HepG2 (cell line): ENCODE measurements around the gene TRIO.

Source experiments
- BRCA1 ChIP-seq: sonication (generic); formaldehyde crosslinking; IDR thresholded peaks from 2 replicates; pipeline ENCODE4 v1.4.0; 2020; ENCODE audit warnings: missing genetic modification reagents
- CBX5 ChIP-seq: sonication (generic); formaldehyde crosslinking; IDR thresholded peaks from 2 replicates; pipeline ENCODE4 v1.4.0; 2020; ENCODE audit warnings: missing genetic modification reagents, borderline replicate concordance
- CCDC6 ChIP-seq: sonication (generic); formaldehyde crosslinking; IDR thresholded peaks from 2 replicates; pipeline ENCODE4 v1.8.1; 2022; ENCODE audit warnings: mild to moderate bottlenecking, missing genetic modification reagents, moderate library complexity
- KLF12 ChIP-seq: sonication (generic); formaldehyde crosslinking; IDR thresholded peaks from 2 replicates; pipeline ENCODE4 v1.4.0; 2020; ENCODE audit warnings: missing genetic modification reagents, borderline replicate concordance
- MXI1 ChIP-seq: IDR thresholded peaks from 3 replicates; pipeline ENCODE4 v1.6.1; 2012; ENCODE audit warnings: low read depth, low read length, inconsistent platforms, borderline replicate concordance
- NFIC ChIP-seq: IDR thresholded peaks from 2 replicates; pipeline ENCODE4 v1.6.1; 2012; ENCODE audit warnings: mild to moderate bottlenecking, low read length, inconsistent platforms
- NFYB ChIP-seq: sonication (generic); formaldehyde crosslinking; IDR thresholded peaks from 2 replicates; pipeline ENCODE4 v1.4.0; 2020; ENCODE audit warnings: missing genetic modification reagents
- PHF8 ChIP-seq: sonication (generic); formaldehyde crosslinking; IDR thresholded peaks from 2 replicates; pipeline ENCODE4 v1.5.0; 2020; ENCODE audit warnings: missing genetic modification reagents
- ZFP36L2 ChIP-seq: sonication (generic); formaldehyde crosslinking; IDR thresholded peaks from 2 replicates; pipeline ENCODE4 v1.4.0; 2020; ENCODE audit warnings: missing genetic modification reagents
- ZNF274 ChIP-seq: sonication (generic); formaldehyde crosslinking; IDR thresholded peaks from 2 replicates; pipeline ENCODE4 v1.5.1; 2020; ENCODE audit warnings: mild to moderate bottlenecking, missing genetic modification reagents
- ZNF550 ChIP-seq: sonication (generic); formaldehyde crosslinking; IDR thresholded peaks from 2 replicates; pipeline ENCODE4 v1.4.0; 2020; ENCODE audit warnings: mild to moderate bottlenecking, missing genetic modification reagents, borderline replicate concordance
- TF ChIP-seq, protein P1 (sequence below): sonication (generic); formaldehyde crosslinking; IDR thresholded peaks from 2 replicates; pipeline ENCODE4 v1.5.0; 2020; ENCODE audit warnings: mild to moderate bottlenecking, missing genetic modification reagents
- TF ChIP-seq, protein P2 (sequence below): sonication (generic); formaldehyde crosslinking; IDR thresholded peaks from 2 replicates; pipeline ENCODE4 v1.5.0; 2020; ENCODE audit warnings: mild to moderate bottlenecking, missing genetic modification reagents, moderate library complexity
- TF ChIP-seq, protein P3 (sequence below): sonication (generic); formaldehyde crosslinking; IDR thresholded peaks from 2 replicates; pipeline ENCODE4 v1.4.0; 2020; ENCODE audit warnings: missing genetic modification reagents, borderline replicate concordance

DNA sequence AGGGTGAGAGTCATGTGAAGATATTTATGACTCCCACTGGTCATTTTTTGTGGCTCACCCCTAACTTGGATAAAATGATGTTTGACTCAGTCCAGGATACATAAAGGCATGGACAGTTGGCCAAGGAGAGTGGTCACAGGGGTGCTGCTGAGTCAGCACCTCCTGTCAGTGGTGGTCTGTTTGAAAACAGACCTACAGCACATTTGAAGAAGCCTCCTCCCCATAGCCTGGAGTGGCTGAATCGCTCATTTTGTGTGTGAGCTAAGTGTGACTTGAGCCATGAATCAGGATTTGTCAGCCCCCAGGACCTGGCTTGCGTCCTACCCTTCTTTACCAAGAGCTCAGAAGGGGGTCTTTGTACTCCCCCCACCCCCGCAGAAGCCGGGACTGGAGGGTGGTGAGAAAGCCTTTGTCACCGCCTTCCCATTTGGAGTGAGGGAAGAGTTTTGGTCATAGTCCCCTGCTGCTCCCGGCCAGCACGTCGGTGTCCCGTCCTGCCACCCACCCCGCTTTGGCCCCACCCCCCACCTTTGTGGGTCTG lies 35.6 kb downstream of the TRIO start:
- TF ChIP-seq MXI1 (no peak), ZNF274 (CRISPR knock-in tag) (no peak), ZNF550 (CRISPR knock-in tag) (no peak), PHF8 (CRISPR knock-in tag) (no peak), CCDC6 (CRISPR knock-in tag) (no peak), NFYB (CRISPR knock-in tag) (no peak), BRCA1 (CRISPR knock-in tag) (no peak), CBX5 (CRISPR knock-in tag) (no peak), KLF12 (no peak), NFIC (no peak), ZFP36L2 (CRISPR knock-in tag) (no peak)
- TF ChIP-seq, protein P1, sequence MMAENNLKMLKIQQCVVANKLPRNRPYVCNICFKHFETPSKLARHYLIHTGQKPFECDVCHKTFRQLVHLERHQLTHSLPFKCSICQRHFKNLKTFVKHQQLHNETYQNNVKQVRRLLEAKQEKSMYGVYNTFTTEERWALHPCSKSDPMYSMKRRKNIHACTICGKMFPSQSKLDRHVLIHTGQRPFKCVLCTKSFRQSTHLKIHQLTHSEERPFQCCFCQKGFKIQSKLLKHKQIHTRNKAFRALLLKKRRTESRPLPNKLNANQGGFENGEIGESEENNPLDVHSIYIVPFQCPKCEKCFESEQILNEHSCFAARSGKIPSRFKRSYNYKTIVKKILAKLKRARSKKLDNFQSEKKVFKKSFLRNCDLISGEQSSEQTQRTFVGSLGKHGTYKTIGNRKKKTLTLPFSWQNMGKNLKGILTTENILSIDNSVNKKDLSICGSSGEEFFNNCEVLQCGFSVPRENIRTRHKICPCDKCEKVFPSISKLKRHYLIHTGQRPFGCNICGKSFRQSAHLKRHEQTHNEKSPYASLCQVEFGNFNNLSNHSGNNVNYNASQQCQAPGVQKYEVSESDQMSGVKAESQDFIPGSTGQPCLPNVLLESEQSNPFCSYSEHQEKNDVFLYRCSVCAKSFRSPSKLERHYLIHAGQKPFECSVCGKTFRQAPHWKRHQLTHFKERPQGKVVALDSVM (CRISPR knock-in tag): no peak
- TF ChIP-seq, protein P2, sequence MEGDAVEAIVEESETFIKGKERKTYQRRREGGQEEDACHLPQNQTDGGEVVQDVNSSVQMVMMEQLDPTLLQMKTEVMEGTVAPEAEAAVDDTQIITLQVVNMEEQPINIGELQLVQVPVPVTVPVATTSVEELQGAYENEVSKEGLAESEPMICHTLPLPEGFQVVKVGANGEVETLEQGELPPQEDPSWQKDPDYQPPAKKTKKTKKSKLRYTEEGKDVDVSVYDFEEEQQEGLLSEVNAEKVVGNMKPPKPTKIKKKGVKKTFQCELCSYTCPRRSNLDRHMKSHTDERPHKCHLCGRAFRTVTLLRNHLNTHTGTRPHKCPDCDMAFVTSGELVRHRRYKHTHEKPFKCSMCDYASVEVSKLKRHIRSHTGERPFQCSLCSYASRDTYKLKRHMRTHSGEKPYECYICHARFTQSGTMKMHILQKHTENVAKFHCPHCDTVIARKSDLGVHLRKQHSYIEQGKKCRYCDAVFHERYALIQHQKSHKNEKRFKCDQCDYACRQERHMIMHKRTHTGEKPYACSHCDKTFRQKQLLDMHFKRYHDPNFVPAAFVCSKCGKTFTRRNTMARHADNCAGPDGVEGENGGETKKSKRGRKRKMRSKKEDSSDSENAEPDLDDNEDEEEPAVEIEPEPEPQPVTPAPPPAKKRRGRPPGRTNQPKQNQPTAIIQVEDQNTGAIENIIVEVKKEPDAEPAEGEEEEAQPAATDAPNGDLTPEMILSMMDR (CRISPR knock-in tag): no peak
- TF ChIP-seq, protein P3, sequence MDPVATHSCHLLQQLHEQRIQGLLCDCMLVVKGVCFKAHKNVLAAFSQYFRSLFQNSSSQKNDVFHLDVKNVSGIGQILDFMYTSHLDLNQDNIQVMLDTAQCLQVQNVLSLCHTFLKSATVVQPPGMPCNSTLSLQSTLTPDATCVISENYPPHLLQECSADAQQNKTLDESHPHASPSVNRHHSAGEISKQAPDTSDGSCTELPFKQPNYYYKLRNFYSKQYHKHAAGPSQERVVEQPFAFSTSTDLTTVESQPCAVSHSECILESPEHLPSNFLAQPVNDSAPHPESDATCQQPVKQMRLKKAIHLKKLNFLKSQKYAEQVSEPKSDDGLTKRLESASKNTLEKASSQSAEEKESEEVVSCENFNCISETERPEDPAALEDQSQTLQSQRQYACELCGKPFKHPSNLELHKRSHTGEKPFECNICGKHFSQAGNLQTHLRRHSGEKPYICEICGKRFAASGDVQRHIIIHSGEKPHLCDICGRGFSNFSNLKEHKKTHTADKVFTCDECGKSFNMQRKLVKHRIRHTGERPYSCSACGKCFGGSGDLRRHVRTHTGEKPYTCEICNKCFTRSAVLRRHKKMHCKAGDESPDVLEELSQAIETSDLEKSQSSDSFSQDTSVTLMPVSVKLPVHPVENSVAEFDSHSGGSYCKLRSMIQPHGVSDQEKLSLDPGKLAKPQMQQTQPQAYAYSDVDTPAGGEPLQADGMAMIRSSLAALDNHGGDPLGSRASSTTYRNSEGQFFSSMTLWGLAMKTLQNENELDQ (CRISPR knock-in tag): no peak
